HEK293T (cell line): ENCODE measurements around the gene ORAI2.

Experiments
- CTCF ChIA-PET: fragments of 350-600 bp; formaldehyde crosslinking; extraction: SDS; loops from one replicate; lab custom pipeline; 2021; ENCODE audit warnings: antibody characterized with exemption, inconsistent platforms; lab: Yijun Ruan, JAX
- POLR2A ChIA-PET: fragments of 350-600 bp; formaldehyde crosslinking; extraction: SDS; loops from one replicate; lab custom pipeline; 2020; ENCODE audit warnings: antibody characterized with exemption, inconsistent platforms; lab: Yijun Ruan, JAX
- DNase-seq: peaks from one replicate; pipeline ENCODE4 v3.0.0; 2012; ENCODE audit warnings: mixed read lengths; ENCODE audit errors: extremely low spot score
- ARNT ChIP-seq: fragments of 450-650 bp; IDR thresholded peaks from 2 replicates; pipeline ENCODE4 v1.6.1; 2017; ENCODE audit warnings: mild to moderate bottlenecking
- BHLHE40 ChIP-seq: fragments of 450-650 bp; IDR thresholded peaks from 2 replicates; pipeline ENCODE4 v1.6.1; 2016; ENCODE audit warnings: mild to moderate bottlenecking, moderate library complexity, borderline replicate concordance
- CTBP1 ChIP-seq: fragments of 450-650 bp; IDR thresholded peaks from 2 replicates; pipeline ENCODE4 v1.6.1; 2016; ENCODE audit warnings: borderline replicate concordance
- ELF4 ChIP-seq: fragments of 450-650 bp; IDR thresholded peaks from 2 replicates; pipeline ENCODE4 v1.6.1; 2017; ENCODE audit warnings: antibody characterized with exemption
- FOXA1 ChIP-seq: fragments of 450-650 bp; IDR thresholded peaks from 2 replicates; pipeline ENCODE4 v1.6.1; 2016; ENCODE audit warnings: mild to moderate bottlenecking
- FOXK2 ChIP-seq: fragments of 450-650 bp; IDR thresholded peaks from 2 replicates; pipeline ENCODE4 v1.6.1; 2016; ENCODE audit warnings: mild to moderate bottlenecking
- FOXM1 ChIP-seq: fragments of 450-650 bp; IDR thresholded peaks from 2 replicates; pipeline ENCODE4 v1.6.1; 2017; ENCODE audit warnings: mild to moderate bottlenecking, borderline replicate concordance
- HDGF ChIP-seq: fragments of 450-650 bp; IDR thresholded peaks from 2 replicates; pipeline ENCODE4 v1.6.1; 2017; ENCODE audit warnings: antibody characterized with exemption, borderline replicate concordance
- L3MBTL2 ChIP-seq: fragments of 450-650 bp; conservative IDR thresholded peaks from 2 replicates; pipeline ENCODE4 v1.6.1; 2016; ENCODE audit warnings: mild to moderate bottlenecking
- LEF1 ChIP-seq: fragments of 450-650 bp; IDR thresholded peaks from 2 replicates; pipeline ENCODE4 v1.6.1; 2017; ENCODE audit warnings: mild to moderate bottlenecking, borderline replicate concordance
- NFRKB ChIP-seq: fragments of 450-650 bp; IDR thresholded peaks from 2 replicates; pipeline ENCODE4 v1.6.1; 2016; ENCODE audit warnings: mild to moderate bottlenecking, moderate library complexity
- SP1 ChIP-seq: fragments of 450-650 bp; IDR thresholded peaks from 2 replicates; pipeline ENCODE4 v1.6.1; 2017
- SUZ12 ChIP-seq: fragments of 450-650 bp; IDR thresholded peaks from 2 replicates; pipeline ENCODE4 v1.6.1; 2016; ENCODE audit warnings: mild to moderate bottlenecking
- TARDBP ChIP-seq: fragments of 450-650 bp; IDR thresholded peaks from 2 replicates; pipeline ENCODE4 v1.6.1; 2016
- ZNF384 ChIP-seq: fragments of 450-650 bp; IDR thresholded peaks from 2 replicates; pipeline ENCODE4 v1.6.1; 2016
- TF ChIP-seq, protein P1 (sequence below): fragments of 450-650 bp; IDR thresholded peaks from 2 replicates; pipeline ENCODE4 v1.6.1; 2016

The ORAI2 gene

DNA sequence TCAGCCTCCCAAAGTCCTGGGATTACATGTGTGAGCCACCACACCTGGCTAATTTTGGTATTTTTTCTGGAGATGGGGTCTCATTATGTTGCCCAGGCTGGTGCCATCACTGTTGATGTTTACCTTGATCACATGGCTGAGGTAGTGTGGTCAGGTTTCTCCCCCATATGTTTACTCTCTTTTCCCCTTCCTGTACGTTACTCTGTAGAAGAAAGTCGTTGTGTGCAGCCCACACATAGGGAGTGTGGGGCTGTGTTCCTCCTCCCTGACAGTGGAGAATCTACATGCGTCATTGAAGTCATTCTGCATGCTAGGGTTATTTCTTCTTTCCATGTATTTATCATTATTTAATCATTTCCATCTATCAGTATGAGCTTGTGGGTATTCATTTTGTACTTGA lies 16.3 kb upstream of the ORAI2 start:
- no peak for TF ChIP-seq HDGF
- no peak for TF ChIP-seq LEF1
- TF ChIP-seq, protein P1, sequence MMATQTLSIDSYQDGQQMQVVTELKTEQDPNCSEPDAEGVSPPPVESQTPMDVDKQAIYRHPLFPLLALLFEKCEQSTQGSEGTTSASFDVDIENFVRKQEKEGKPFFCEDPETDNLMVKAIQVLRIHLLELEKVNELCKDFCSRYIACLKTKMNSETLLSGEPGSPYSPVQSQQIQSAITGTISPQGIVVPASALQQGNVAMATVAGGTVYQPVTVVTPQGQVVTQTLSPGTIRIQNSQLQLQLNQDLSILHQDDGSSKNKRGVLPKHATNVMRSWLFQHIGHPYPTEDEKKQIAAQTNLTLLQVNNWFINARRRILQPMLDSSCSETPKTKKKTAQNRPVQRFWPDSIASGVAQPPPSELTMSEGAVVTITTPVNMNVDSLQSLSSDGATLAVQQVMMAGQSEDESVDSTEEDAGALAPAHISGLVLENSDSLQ, result no peak
- no peak for TF ChIP-seq ELF4
- no peak for TF ChIP-seq FOXM1
- TF ChIP-seq FOXA1, result no peak
- TF ChIP-seq L3MBTL2, result no peak
- no peak for TF ChIP-seq TARDBP
- no peak for TF ChIP-seq CTBP1
- TF ChIP-seq ZNF384, result no peak
- TF ChIP-seq ARNT, result no peak
- TF ChIP-seq FOXK2, result no peak
- no peak for TF ChIP-seq SP1
- POLR2A ChIA-PET, result no interaction called here
- CTCF ChIA-PET, result no interaction called here
- DNase-seq, result no peak

DNA sequence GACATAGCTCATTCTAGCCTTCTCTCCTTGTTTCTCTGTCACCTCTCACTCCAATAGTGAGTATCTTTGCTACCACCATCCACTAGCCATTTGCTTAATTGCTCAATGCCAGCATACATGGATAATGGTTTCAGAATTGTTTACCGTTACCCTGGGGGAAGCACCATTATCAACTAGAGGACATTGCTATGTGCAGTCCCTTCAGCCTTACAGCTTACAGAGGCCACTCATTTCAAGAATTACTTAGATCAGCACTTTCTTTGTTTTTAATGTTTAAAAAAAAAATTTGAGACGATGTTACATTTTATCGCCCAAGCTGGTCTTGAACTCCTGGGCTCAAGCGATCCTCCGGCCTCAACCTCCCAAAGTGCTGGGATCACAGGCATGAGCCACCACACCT lies 14.8 kb upstream of the ORAI2 start:
- no peak for TF ChIP-seq TARDBP
- no peak for TF ChIP-seq FOXK2
- no peak for TF ChIP-seq BHLHE40
- no peak for TF ChIP-seq FOXM1
- TF ChIP-seq SP1, result no peak
- TF ChIP-seq NFRKB, result no peak
- TF ChIP-seq SUZ12, result no peak
- TF ChIP-seq L3MBTL2, result no peak
- no peak for TF ChIP-seq LEF1
- TF ChIP-seq ZNF384, result no peak
- ChIA-PET CTCF (no interaction called here), POLR2A (no interaction called here)
- no peak for DNase-seq

DNA sequence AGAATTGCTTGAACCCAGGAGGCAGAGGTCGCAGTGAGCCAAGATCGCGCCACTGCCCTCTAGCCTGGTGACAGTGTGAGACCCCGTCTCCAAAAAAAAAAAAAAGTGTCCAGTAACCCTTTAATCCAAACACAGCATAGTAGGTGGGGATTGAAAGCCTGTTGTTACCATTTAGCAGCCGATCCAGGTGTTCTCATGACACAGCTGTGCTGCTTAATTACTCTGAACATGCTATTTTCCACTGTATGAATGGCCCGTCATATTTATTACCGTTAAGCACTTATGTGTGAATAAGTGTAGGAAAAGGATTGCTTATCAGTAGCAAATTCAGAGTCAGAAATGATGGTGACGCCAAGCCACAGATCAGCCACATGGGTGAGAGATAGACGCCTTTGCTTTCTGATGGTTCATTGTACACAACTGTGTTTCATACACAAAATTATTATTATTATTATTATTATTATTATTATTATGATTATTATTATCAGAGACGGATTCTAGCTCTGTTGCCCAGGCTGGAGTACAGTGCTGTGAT lies 11.6 kb upstream of the ORAI2 start:
- ChIA-PET CTCF (no interaction called here), POLR2A (no interaction called here)
- no peak for DNase-seq
- no peak for TF ChIP-seq ZNF384
- no peak for TF ChIP-seq NFRKB
- TF ChIP-seq FOXK2, result no peak
- no peak for TF ChIP-seq SP1
- no peak for TF ChIP-seq LEF1

GRCh38 chr7:102424129-102424551 lies 9.2 kb upstream of the ORAI2 start:
- no peak for DNase-seq
- CTCF ChIA-PET, result no interaction called here
- TF ChIP-seq ZNF384, result no peak
- TF ChIP-seq FOXM1, result no peak
- TF ChIP-seq, protein P1, result no peak
- TF ChIP-seq ARNT, result no peak
- TF ChIP-seq SP1, result no peak
- TF ChIP-seq LEF1, result no peak
- no peak for TF ChIP-seq BHLHE40
- no peak for TF ChIP-seq ELF4
- TF ChIP-seq TARDBP, result no peak
- TF ChIP-seq SUZ12, result no peak
- TF ChIP-seq CTBP1, result no peak
- no peak for TF ChIP-seq HDGF
- POLR2A ChIA-PET, result no interaction called here

- DNase-seq, result no peak
- TF ChIP-seq ARNT, result no peak
- TF ChIP-seq ELF4, result no peak
- no peak for TF ChIP-seq CTBP1
- TF ChIP-seq, protein P1, result no peak
- no peak for TF ChIP-seq FOXK2
- TF ChIP-seq SP1, result no peak
- TF ChIP-seq TARDBP, result no peak
- POLR2A ChIA-PET, result no interaction called here
- CTCF ChIA-PET, result no interaction called here
These were observed 8.6 kb upstream of the ORAI2 start for GRCh38 chr7:102424787-102425218.

DNA sequence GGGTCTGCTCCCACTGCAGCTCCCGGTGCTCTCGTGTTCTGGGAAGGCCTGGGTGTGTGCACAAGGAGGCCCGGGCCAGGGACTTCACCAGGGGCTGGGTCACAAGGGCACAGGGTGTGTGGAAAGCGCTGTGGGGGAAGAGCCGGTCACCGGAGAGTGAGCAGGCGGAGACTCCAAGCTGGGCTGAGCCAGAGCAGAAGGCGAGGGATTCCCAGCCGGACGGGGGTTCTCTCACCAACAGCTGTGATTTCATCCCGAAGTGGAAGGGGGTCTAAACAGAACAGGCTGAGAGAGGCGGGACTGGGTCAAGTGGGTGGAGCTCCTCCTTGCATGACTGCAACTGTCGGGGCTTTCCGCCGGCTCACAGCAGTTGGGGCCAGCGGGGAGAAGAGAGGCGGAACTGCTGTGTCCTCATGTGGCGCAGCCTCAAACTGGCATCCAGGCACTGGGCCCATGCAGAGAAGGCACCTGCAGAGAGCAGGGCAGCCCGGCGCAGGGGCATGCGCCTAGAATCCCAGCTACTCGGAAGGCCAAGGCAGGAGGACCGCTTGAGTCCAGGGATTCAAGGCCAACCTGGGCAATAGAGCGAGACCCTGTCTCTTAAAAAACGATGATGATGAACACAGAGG lies 7.6 kb upstream of the ORAI2 start:
- TF ChIP-seq, protein P1, result no peak
- TF ChIP-seq L3MBTL2, result no peak
- no peak for TF ChIP-seq SP1
- no peak for TF ChIP-seq TARDBP
- TF ChIP-seq LEF1, result no peak
- no peak for TF ChIP-seq ZNF384
- TF ChIP-seq FOXK2, result no peak
- no peak for TF ChIP-seq NFRKB
- no peak for TF ChIP-seq FOXA1
- no peak for TF ChIP-seq ELF4
- TF ChIP-seq SUZ12, result no peak
- no peak for TF ChIP-seq FOXM1
- TF ChIP-seq CTBP1, result no peak
- no peak for TF ChIP-seq ARNT
- TF ChIP-seq HDGF, result no peak
- no peak for TF ChIP-seq BHLHE40
- POLR2A ChIA-PET, result no interaction called here
- CTCF ChIA-PET, result no interaction called here
- no peak for DNase-seq
